Mucosa of stomach (tissue), 1 donor: ENCODE results near the gene LSM3.

Experiments
- H3K27me3 ChIP-seq: one replicate; pipeline ENCODE4 v1.7.0; 2013; ENCODE audit warnings: mild to moderate bottlenecking, low read length; ENCODE audit not compliant: control insufficient read depth, insufficient read depth
- H3K36me3 ChIP-seq: one replicate; pipeline ENCODE4 v1.7.0; 2013; ENCODE audit warnings: low read length; ENCODE audit not compliant: control insufficient read depth, insufficient read depth
- H3K4me1 ChIP-seq: one replicate; pipeline ENCODE4 v1.7.0; 2013; ENCODE audit warnings: mild to moderate bottlenecking, low read length; ENCODE audit not compliant: control insufficient read depth, insufficient read depth
- H3K4me3 ChIP-seq: one replicate; pipeline ENCODE4 v1.7.0; 2013; ENCODE audit warnings: low read length
- H3K9ac ChIP-seq: one replicate; pipeline ENCODE4 v1.7.0; 2013; ENCODE audit warnings: mild to moderate bottlenecking, low read length, moderate library complexity
- H3K9me3 ChIP-seq: one replicate; pipeline ENCODE4 v1.7.0; 2013; ENCODE audit warnings: mild to moderate bottlenecking, low read length, moderate library complexity; ENCODE audit not compliant: control insufficient read depth
- donor health status: Pancreatic carcinoma.

Gene LSM3

GRCh38 chr3:14231998-14232501 is 53.4 kb downstream of the LSM3 start:
- Histone ChIP-seq H3K27me3 (no peaks in the 10 kb centered on the region), H3K36me3 (no peaks in the 10 kb centered on the region), H3K4me1 (peaks cover 26% of the 10 kb centered on the region), H3K9me3 (no peaks in the 10 kb centered on the region), H3K4me3 (no peak overlapping the region), H3K9ac (no peak overlapping the region)

GRCh38 chr3:14234251-14235002 is 55.8 kb downstream of the LSM3 start:
- Histone ChIP-seq H3K36me3 (no peaks in the 10 kb centered on the region), H3K9ac (peak overlapping the region; percentile 7), H3K4me3 (no peak overlapping the region), H3K27me3 (no peaks in the 10 kb centered on the region), H3K4me1 (peaks cover 26% of the 10 kb centered on the region), H3K9me3 (no peaks in the 10 kb centered on the region)

GRCh38 chr3:14235003-14235911 is 56.6 kb downstream of the LSM3 start:
- Histone ChIP-seq H3K4me3 (no peak overlapping the region), H3K9me3 (no peaks in the 10 kb centered on the region), H3K36me3 (no peaks in the 10 kb centered on the region), H3K4me1 (peaks cover 26% of the 10 kb centered on the region), H3K9ac (peak overlapping the region; percentile 7), H3K27me3 (no peaks in the 10 kb centered on the region)

GRCh38 chr3:14235912-14236295 is 57.3 kb downstream of the LSM3 start:
- Histone ChIP-seq H3K27me3 (no peaks in the 10 kb centered on the region), H3K9me3 (no peaks in the 10 kb centered on the region), H3K4me3 (no peak overlapping the region), H3K4me1 (peaks cover 26% of the 10 kb centered on the region), H3K36me3 (no peaks in the 10 kb centered on the region), H3K9ac (no peak overlapping the region)

- no peaks in the 10 kb centered on the region for H3K36me3 ChIP-seq
- H3K4me3 ChIP-seq = no peak overlapping the region
- H3K9me3 ChIP-seq = no peaks in the 10 kb centered on the region
- peaks cover 26% of the 10 kb centered on the region for H3K4me1 ChIP-seq
- H3K27me3 ChIP-seq = no peaks in the 10 kb centered on the region
- no peak overlapping the region for H3K9ac ChIP-seq
Measured at GRCh38 chr3:14236902-14237301, 58.3 kb downstream of the LSM3 start.

GRCh38 chr3:14237457-14237856 is 58.8 kb downstream of the LSM3 start:
- Histone ChIP-seq H3K4me3 (no peak overlapping the region), H3K4me1 (peaks cover 26% of the 10 kb centered on the region), H3K9ac (no peak overlapping the region), H3K9me3 (no peaks in the 10 kb centered on the region), H3K36me3 (no peaks in the 10 kb centered on the region), H3K27me3 (no peaks in the 10 kb centered on the region)

- H3K4me1 ChIP-seq = peaks cover 26% of the 10 kb centered on the region
Measured at GRCh38 chr3:14238356-14238755, 59.7 kb downstream of the LSM3 start.

GRCh38 chr3:14238930-14239329 is 60.3 kb downstream of the LSM3 start:
- no peak overlapping the region for H3K9ac ChIP-seq
- H3K9me3 ChIP-seq = no peaks in the 10 kb centered on the region
- H3K27me3 ChIP-seq = no peaks in the 10 kb centered on the region
- no peaks in the 10 kb centered on the region for H3K36me3 ChIP-seq
- no peak overlapping the region for H3K4me3 ChIP-seq
- H3K4me1 ChIP-seq = peaks cover 21% of the 10 kb centered on the region

More at GRCh38 chr3:14238356-14238755, 59.7 kb downstream of the LSM3 start:
- H3K4me3 ChIP-seq = no peak overlapping the region
- no peaks in the 10 kb centered on the region for H3K36me3 ChIP-seq
- no peaks in the 10 kb centered on the region for H3K27me3 ChIP-seq
- H3K9ac ChIP-seq = no peak overlapping the region
- H3K9me3 ChIP-seq = no peaks in the 10 kb centered on the region

- no peaks in the 10 kb centered on the region for H3K27me3 ChIP-seq
- no peaks in the 10 kb centered on the region for H3K36me3 ChIP-seq
- H3K4me1 ChIP-seq = peaks cover 11% of the 10 kb centered on the region
- H3K9ac ChIP-seq = no peak overlapping the region
- H3K9me3 ChIP-seq = no peaks in the 10 kb centered on the region
- H3K4me3 ChIP-seq = no peak overlapping the region
Measured at GRCh38 chr3:14239940-14240339, 61.3 kb downstream of the LSM3 start.

- no peaks in the 10 kb centered on the region for H3K9me3 ChIP-seq
- H3K27me3 ChIP-seq = no peaks in the 10 kb centered on the region
- H3K4me1 ChIP-seq = peaks cover 6% of the 10 kb centered on the region
- no peak overlapping the region for H3K4me3 ChIP-seq
- no peaks in the 10 kb centered on the region for H3K36me3 ChIP-seq
- no peak overlapping the region for H3K9ac ChIP-seq
Measured at GRCh38 chr3:14240366-14240765, 61.7 kb downstream of the LSM3 start.

GRCh38 chr3:14241716-14242115 is 63.1 kb downstream of the LSM3 start:
- Histone ChIP-seq H3K9me3 (no peaks in the 10 kb centered on the region), H3K9ac (no peak overlapping the region), H3K36me3 (no peaks in the 10 kb centered on the region), H3K27me3 (no peaks in the 10 kb centered on the region), H3K4me1 (no peaks in the 10 kb centered on the region), H3K4me3 (no peak overlapping the region)
